ENCODE data around the gene CHCHD10. TPM values are rescaled to one million over a fixed set of nuclear protein-coding genes. Genes with fewer than 3 reads are reported as not detected.

The CHCHD10 gene
- total RNA-seq, 4 donors from 2014 or later: 22.9 to 97.7 (median 44.6) TPM

DNA sequence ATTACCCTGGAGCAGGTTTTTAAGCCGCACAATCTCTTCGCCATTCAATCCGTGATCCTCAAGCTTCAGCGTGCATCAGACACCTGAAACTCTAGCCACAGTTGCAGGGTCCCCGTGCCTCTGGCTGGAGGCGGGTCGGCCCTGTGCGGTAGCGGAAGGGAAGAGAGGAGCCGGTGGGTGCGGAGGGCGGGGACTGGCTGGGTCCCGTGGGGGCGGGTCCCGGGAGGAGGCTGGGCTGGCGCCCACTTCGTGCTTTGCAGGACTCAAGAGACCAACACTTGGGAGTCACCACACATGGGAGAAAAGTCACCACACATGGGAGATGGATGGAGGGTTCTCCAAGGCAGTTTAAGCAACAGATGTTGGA is 4.2 kb downstream of the CHCHD10 start:
- TF ChIP-seq POLR2AphosphoS5 (IDR thresholded peaks at IDR 0.05) (no peak), EP300 (IDR thresholded peaks at IDR 0.05) (no peak), POLR2A (IDR thresholded peaks at IDR 0.05; ENCODE audit: low read depth) (no peak)
- TF ChIP-seq, protein P1, sequence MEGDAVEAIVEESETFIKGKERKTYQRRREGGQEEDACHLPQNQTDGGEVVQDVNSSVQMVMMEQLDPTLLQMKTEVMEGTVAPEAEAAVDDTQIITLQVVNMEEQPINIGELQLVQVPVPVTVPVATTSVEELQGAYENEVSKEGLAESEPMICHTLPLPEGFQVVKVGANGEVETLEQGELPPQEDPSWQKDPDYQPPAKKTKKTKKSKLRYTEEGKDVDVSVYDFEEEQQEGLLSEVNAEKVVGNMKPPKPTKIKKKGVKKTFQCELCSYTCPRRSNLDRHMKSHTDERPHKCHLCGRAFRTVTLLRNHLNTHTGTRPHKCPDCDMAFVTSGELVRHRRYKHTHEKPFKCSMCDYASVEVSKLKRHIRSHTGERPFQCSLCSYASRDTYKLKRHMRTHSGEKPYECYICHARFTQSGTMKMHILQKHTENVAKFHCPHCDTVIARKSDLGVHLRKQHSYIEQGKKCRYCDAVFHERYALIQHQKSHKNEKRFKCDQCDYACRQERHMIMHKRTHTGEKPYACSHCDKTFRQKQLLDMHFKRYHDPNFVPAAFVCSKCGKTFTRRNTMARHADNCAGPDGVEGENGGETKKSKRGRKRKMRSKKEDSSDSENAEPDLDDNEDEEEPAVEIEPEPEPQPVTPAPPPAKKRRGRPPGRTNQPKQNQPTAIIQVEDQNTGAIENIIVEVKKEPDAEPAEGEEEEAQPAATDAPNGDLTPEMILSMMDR (IDR thresholded peaks at IDR 0.05): no peak
- Histone ChIP-seq H3K27ac (replicated peaks in 1 of 4) (peak overlapping the region in 2 of 4 donors; percentile 19 to 50), H3K9me3 (no peaks in the 10 kb centered on the region), H3K27me3 (no peaks in the 10 kb centered on the region), H3K4me3 (peak overlapping the region; percentile 28 to 38 (median 34)), H3K4me1 (peaks cover 37 to 61% (median 60%) of the 10 kb centered on the region in 4 donors), H3K36me3 (peaks cover 0 to 21% (median 2%) of the 10 kb centered on the region in 4 donors)
- DNase-seq (ENCODE audit: extremely low spot score): no peak
- intact Hi-C loops (cut with DNase I): loop anchor here (10.0 kb wide), 1 partner anchor 219 kb away; no protein-coding TSS in a partner anchor
- WGBS: 34% methylated on average over 16 of the region's 17 CpGs

DNA sequence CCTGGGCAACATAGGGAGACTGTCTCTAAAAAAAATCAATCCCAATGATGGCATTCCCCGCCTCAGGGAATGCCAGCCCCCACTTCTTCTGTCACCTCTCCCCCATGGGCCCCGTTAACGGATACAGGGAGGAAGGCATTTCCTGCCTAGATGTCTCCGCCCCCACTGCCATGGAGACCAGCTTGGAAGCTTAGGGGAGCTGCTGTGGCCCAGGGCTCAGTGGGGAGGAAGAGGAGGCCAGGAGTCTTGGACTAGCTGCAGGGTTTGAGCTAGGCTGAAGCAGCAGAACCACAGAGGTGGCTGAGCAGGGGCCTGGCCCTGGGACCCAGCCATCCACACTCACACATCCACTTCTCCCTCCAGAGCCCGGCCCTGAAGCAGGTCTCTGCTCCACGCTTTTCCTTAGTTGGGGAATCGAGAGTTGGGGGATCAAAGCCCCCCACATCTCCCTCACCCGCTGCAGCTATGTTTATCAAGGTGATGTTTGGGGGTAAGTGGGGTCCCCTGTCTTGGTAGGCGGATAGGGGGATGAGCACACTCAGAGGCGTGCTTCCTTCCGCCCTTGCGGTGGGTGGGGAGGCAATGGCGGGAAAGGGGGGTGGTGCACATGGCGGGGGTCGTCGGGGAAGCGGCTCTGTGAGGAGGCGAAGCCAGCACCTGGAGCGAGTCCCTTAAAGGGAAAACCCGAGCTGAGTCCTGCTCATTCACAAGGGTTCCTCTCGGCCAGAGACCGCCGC is 4.8 kb downstream of the CHCHD10 start, which contains the start of gene C22orf15:
C22orf15 (plus strand) TSS at position 149 of the 737 bp plus-strand sequence; CDS start at position 466, 317 bp downstream.
- H3K27ac ChIP-seq (replicated peaks in 1 of 4): peak within 1 kb of the TSS in 2 of 4 donors; percentile 19 to 50
- peak; percentile 85 for DNase-seq (ENCODE audit: extremely low spot score)
- 44% methylated on average over 22 of the region's 23 CpGs for WGBS
- intact Hi-C loops (cut with DNase I): loop anchor here (10.0 kb wide), 1 partner anchor 218 kb away; no protein-coding TSS in a partner anchor
- H3K36me3 ChIP-seq: peaks cover 0 to 21% (median 2%) of the 10 kb centered on the region in 4 donors
- H3K27me3 ChIP-seq: no peaks in the 10 kb centered on the region
- peaks cover 35 to 56% (median 55%) of the 10 kb centered on the region in 4 donors for H3K4me1 ChIP-seq
- TF ChIP-seq POLR2AphosphoS5 (IDR thresholded peaks at IDR 0.05) (no peak), POLR2A (IDR thresholded peaks at IDR 0.05; ENCODE audit: low read depth) (no peak), EP300 (IDR thresholded peaks at IDR 0.05) (no peak)
- TF ChIP-seq, protein P1 (IDR thresholded peaks at IDR 0.05): no peak
- no peaks in the 10 kb centered on the region for H3K9me3 ChIP-seq
- H3K4me3 ChIP-seq: peak within 1 kb of the TSS; percentile 28 to 38 (median 34)

DNA sequence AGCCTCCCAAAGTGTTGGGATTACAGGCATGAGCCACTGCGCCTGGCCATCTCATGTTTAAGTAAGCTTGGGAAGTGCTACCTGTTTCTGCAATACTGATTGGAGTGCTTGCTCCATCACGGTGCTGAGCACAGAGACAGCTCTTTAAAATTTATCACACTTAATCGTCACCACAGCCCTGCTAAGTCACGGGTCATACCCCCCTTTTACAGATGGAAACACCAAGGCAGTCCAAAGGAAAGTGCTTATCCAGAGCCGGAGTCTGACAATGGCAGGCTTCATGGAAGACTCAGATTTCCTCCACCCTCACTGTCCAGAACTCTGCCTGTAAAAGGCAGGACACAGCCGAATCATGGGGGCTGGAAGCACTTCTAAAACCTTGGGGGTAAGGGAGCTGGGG is 7.7 kb downstream of the CHCHD10 start:
- intact Hi-C loops (cut with DNase I): loop anchor here (10.0 kb wide), 1 partner anchor 215 kb away; no protein-coding TSS in a partner anchor
- TF ChIP-seq, protein P1 (IDR thresholded peaks at IDR 0.05): no peak
- no peak for TF ChIP-seq POLR2A (IDR thresholded peaks at IDR 0.05; ENCODE audit: low read depth)
- TF ChIP-seq EP300 (IDR thresholded peaks at IDR 0.05): no peak
- no peak for TF ChIP-seq POLR2AphosphoS5 (IDR thresholded peaks at IDR 0.05)
- Histone ChIP-seq H3K27me3 (no peaks in the 10 kb centered on the region), H3K27ac (replicated peaks in 1 of 4) (no peak overlapping the region), H3K36me3 (peaks cover 0 to 9% (median 2%) of the 10 kb centered on the region in 4 donors), H3K9me3 (no peaks in the 10 kb centered on the region), H3K4me3 (no peak overlapping the region), H3K4me1 (peaks cover 20 to 27% (median 26%) of the 10 kb centered on the region in 4 donors)
- WGBS: 96% methylated on average over 6 of the region's 6 CpGs
- no peak for DNase-seq (ENCODE audit: extremely low spot score)

DNA sequence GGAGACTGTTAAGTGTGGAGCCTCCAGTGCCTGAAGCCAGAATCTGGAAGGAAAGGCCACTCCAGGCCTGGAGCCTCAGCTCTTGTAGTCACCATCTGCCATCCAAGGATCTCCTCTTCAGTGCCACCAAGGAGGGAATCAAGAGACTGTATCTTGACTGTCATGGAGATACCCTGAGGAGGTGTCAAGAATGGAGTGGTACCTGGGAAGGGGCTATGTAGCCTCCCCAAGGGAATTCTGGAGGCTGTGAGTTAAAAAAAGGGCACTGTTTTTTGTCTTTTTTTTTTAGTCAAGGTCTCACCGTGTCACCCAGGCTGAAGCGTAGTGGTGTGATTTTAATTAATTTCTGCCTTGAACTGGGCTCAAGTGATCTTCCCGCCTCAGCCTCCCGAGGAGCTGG is 8.2 kb downstream of the CHCHD10 start:
- no peak for DNase-seq (ENCODE audit: extremely low spot score)
- intact Hi-C loops (cut with DNase I): no loop called here
- no peaks in the 10 kb centered on the region for H3K9me3 ChIP-seq
- peaks cover 15 to 22% (median 21%) of the 10 kb centered on the region in 4 donors for H3K4me1 ChIP-seq
- no peaks in the 10 kb centered on the region for H3K27me3 ChIP-seq
- H3K36me3 ChIP-seq: peaks cover 0 to 4% (median 0%) of the 10 kb centered on the region in 4 donors
- WGBS: 78% methylated on average over 4 of the region's 4 CpGs
- TF ChIP-seq, protein P1 (IDR thresholded peaks at IDR 0.05): no peak
- no peak for TF ChIP-seq EP300 (IDR thresholded peaks at IDR 0.05)
- TF ChIP-seq POLR2AphosphoS5 (IDR thresholded peaks at IDR 0.05): no peak
- TF ChIP-seq POLR2A (IDR thresholded peaks at IDR 0.05; ENCODE audit: low read depth): no peak
- no peak overlapping the region for H3K4me3 ChIP-seq
- H3K27ac ChIP-seq (replicated peaks in 1 of 4): no peak overlapping the region
